ENCODE data around the gene HASPIN. TPM values are rescaled to one million over a fixed set of nuclear protein-coding genes. Genes with fewer than 3 reads are reported as not detected.

The HASPIN gene
- polyA plus RNA-seq, 1 donor (not counting 4 experiments of a cell fraction or from before 2014, with no cell fraction given) = 3.5 TPM

GRCh38 chr17:3753624-3754023 is 29.9 kb downstream of the HASPIN start:
- Histone ChIP-seq H3K9me1 (ENCODE audit: control insufficient read depth, extremely low read depth, insufficient read depth, low read length) (no peaks in the 10 kb centered on the region), H3K4me3 (ENCODE audit: control insufficient read depth in 2 of 3, extremely low read depth in 1 of 3, insufficient read depth in 2 of 3, low read depth in 1 of 3, low read length in 3 of 3) (no peak overlapping the region), H3K4me2 (ENCODE audit: control insufficient read depth, extremely low read depth, insufficient read depth, low read depth, low read length) (peak overlapping the region; percentile 56), H3K79me2 (ENCODE audit: control insufficient read depth, insufficient read depth, low read length) (no peaks in the 10 kb centered on the region), H3K9ac (ENCODE audit: control insufficient read depth, extremely low read depth, insufficient read depth, low read length) (no peak overlapping the region), H3K4me1 (ENCODE audit: control insufficient read depth, extremely low read depth, insufficient read depth, low read length) (peaks cover 4% of the 10 kb centered on the region), H2AFZ (ENCODE audit: control insufficient read depth, low read length) (peak overlapping the region; percentile 66), H4K20me1 (ENCODE audit: control insufficient read depth, extremely low read depth, insufficient read depth, low read length) (no peaks in the 10 kb centered on the region), H3K27me3 (ENCODE audit: control insufficient read depth, extremely low read depth, insufficient read depth, low read length) (no peaks in the 10 kb centered on the region), H3K27ac (ENCODE audit: control insufficient read depth, insufficient read depth, low read length) (no peak overlapping the region), H3K36me3 (ENCODE audit: control insufficient read depth in 2 of 2, extremely low read depth in 1 of 2, insufficient read depth in 2 of 2, low read length in 2 of 2) (no peaks in the 10 kb centered on the region), H3K9me3 (ENCODE audit: control insufficient read depth, low read depth, low read length) (no peaks in the 10 kb centered on the region)
- DNase-seq (ENCODE audit: low read depth, low spot score) = no peak
- TF ChIP-seq EZH2 (IDR thresholded peaks at IDR 0.05; ENCODE audit: low read length) = no peak
- no peak for TF ChIP-seq CTCF (optimal IDR thresholded peaks at IDR 0.05 in 1 of 3, IDR thresholded peaks at IDR 0.05 in 1 of 3, conservative IDR thresholded peaks at IDR 0.05 in 1 of 3; ENCODE audit: extremely low read depth in 1 of 3, insufficient read depth in 2 of 3, low read length in 3 of 3)
- FAIRE-seq = no peak
- dilution Hi-C loops (cut with MboI; ENCODE audit: extremely low pct_ligation_motif_present, low sequenced_read_pairs) = no loop called here

GRCh38 chr17:3754066-3754457 is 30.4 kb downstream of the HASPIN start:
- Histone ChIP-seq H3K27me3 (ENCODE audit: control insufficient read depth, extremely low read depth, insufficient read depth, low read length) (no peaks in the 10 kb centered on the region), H3K4me3 (ENCODE audit: control insufficient read depth in 2 of 3, extremely low read depth in 1 of 3, insufficient read depth in 2 of 3, low read depth in 1 of 3, low read length in 3 of 3) (peak overlapping the region in 1 of 3 experiments; percentile 18), H3K27ac (ENCODE audit: control insufficient read depth, insufficient read depth, low read length) (no peak overlapping the region), H3K36me3 (ENCODE audit: control insufficient read depth in 2 of 2, extremely low read depth in 1 of 2, insufficient read depth in 2 of 2, low read length in 2 of 2) (no peaks in the 10 kb centered on the region), H4K20me1 (ENCODE audit: control insufficient read depth, extremely low read depth, insufficient read depth, low read length) (no peaks in the 10 kb centered on the region), H3K4me1 (ENCODE audit: control insufficient read depth, extremely low read depth, insufficient read depth, low read length) (peaks cover 4% of the 10 kb centered on the region), H3K4me2 (ENCODE audit: control insufficient read depth, extremely low read depth, insufficient read depth, low read depth, low read length) (peak overlapping the region; percentile 56), H3K9me1 (ENCODE audit: control insufficient read depth, extremely low read depth, insufficient read depth, low read length) (no peaks in the 10 kb centered on the region), H3K9me3 (ENCODE audit: control insufficient read depth, low read depth, low read length) (no peaks in the 10 kb centered on the region), H2AFZ (ENCODE audit: control insufficient read depth, low read length) (peak overlapping the region; percentile 66), H3K9ac (ENCODE audit: control insufficient read depth, extremely low read depth, insufficient read depth, low read length) (no peak overlapping the region), H3K79me2 (ENCODE audit: control insufficient read depth, insufficient read depth, low read length) (no peaks in the 10 kb centered on the region)
- FAIRE-seq (peak; percentile 41), DNase-seq (ENCODE audit: low read depth, low spot score) (no peak)
- dilution Hi-C loops (cut with MboI; ENCODE audit: extremely low pct_ligation_motif_present, low sequenced_read_pairs) = no loop called here
- TF ChIP-seq CTCF (optimal IDR thresholded peaks at IDR 0.05 in 1 of 3, IDR thresholded peaks at IDR 0.05 in 1 of 3, conservative IDR thresholded peaks at IDR 0.05 in 1 of 3; ENCODE audit: extremely low read depth in 1 of 3, insufficient read depth in 2 of 3, low read length in 3 of 3) (no peak), EZH2 (IDR thresholded peaks at IDR 0.05; ENCODE audit: low read length) (no peak)
